ENCODE results near the gene DLGAP4. TPM values are rescaled to one million over a fixed set of nuclear protein-coding genes. Genes with fewer than 3 reads are reported as not detected.

DLGAP4 gene
- total and polyA plus RNA-seq, 9 of the 15 experiments (the other 6 are each of a cell fraction or from before 2014, with no cell fraction given) = 0.31 to 34.1 (median 4.5) TPM

- TF ChIP-seq, protein P1, sequence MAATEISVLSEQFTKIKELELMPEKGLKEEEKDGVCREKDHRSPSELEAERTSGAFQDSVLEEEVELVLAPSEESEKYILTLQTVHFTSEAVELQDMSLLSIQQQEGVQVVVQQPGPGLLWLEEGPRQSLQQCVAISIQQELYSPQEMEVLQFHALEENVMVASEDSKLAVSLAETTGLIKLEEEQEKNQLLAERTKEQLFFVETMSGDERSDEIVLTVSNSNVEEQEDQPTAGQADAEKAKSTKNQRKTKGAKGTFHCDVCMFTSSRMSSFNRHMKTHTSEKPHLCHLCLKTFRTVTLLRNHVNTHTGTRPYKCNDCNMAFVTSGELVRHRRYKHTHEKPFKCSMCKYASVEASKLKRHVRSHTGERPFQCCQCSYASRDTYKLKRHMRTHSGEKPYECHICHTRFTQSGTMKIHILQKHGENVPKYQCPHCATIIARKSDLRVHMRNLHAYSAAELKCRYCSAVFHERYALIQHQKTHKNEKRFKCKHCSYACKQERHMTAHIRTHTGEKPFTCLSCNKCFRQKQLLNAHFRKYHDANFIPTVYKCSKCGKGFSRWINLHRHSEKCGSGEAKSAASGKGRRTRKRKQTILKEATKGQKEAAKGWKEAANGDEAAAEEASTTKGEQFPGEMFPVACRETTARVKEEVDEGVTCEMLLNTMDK (IDR thresholded peaks at IDR 0.05; ENCODE audit: borderline replicate concordance, insufficient read depth, low read depth, low read length, poor library complexity, severe bottlenecking) = peak; percentile 68
- TF ChIP-seq, protein P2, sequence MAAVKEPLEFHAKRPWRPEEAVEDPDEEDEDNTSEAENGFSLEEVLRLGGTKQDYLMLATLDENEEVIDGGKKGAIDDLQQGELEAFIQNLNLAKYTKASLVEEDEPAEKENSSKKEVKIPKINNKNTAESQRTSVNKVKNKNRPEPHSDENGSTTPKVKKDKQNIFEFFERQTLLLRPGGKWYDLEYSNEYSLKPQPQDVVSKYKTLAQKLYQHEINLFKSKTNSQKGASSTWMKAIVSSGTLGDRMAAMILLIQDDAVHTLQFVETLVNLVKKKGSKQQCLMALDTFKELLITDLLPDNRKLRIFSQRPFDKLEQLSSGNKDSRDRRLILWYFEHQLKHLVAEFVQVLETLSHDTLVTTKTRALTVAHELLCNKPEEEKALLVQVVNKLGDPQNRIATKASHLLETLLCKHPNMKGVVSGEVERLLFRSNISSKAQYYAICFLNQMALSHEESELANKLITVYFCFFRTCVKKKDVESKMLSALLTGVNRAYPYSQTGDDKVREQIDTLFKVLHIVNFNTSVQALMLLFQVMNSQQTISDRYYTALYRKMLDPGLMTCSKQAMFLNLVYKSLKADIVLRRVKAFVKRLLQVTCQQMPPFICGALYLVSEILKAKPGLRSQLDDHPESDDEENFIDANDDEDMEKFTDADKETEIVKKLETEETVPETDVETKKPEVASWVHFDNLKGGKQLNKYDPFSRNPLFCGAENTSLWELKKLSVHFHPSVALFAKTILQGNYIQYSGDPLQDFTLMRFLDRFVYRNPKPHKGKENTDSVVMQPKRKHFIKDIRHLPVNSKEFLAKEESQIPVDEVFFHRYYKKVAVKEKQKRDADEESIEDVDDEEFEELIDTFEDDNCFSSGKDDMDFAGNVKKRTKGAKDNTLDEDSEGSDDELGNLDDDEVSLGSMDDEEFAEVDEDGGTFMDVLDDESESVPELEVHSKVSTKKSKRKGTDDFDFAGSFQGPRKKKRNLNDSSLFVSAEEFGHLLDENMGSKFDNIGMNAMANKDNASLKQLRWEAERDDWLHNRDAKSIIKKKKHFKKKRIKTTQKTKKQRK (IDR thresholded peaks at IDR 0.05; ENCODE audit: borderline replicate concordance, low read depth, low read length) = no peak
- TF ChIP-seq RCOR1 (IDR thresholded peaks at IDR 0.05; ENCODE audit: borderline replicate concordance in 1 of 2, low read depth in 2 of 2, low read length in 2 of 2) = 0 out of 4 replicates have a peak, but pooled peaks of 1 of the 2 experiments have one; percentile 13
- peak; percentile 61; the same call in 1 of the 2 replicates for TF ChIP-seq ZBTB7A (IDR thresholded peaks at IDR 0.05; ENCODE audit: borderline replicate concordance, control insufficient read depth, low read depth, low read length)
- TF ChIP-seq L3MBTL2 (IDR thresholded peaks at IDR 0.05) = no peak
- TF ChIP-seq MYNN (IDR thresholded peaks at IDR 0.05) = no peak
- no peak for TF ChIP-seq MYNN (CRISPR knock-in tag; IDR thresholded peaks at IDR 0.05)
- no peak for TF ChIP-seq HNRNPL (IDR thresholded peaks at IDR 0.05; ENCODE audit: low read depth, low read length)
- TF ChIP-seq SAFB2 (IDR thresholded peaks at IDR 0.05; ENCODE audit: borderline replicate concordance, low read depth, low read length, severe bottlenecking) = no peak
- no peak for TF ChIP-seq ETV1 (tag; conservative IDR thresholded peaks at IDR 0.05; ENCODE audit: low read depth)
- no peak for TF ChIP-seq NBN (IDR thresholded peaks at IDR 0.05; ENCODE audit: low read depth)
- no peak for TF ChIP-seq ZBTB12 (CRISPR knock-in tag; IDR thresholded peaks at IDR 0.05)
- TF ChIP-seq SMC3 (conservative IDR thresholded peaks at IDR 0.05; ENCODE audit: insufficient read depth, low read depth, low read length) = 0 out of 2 replicates have a peak, but pooled peaks have one; percentile 6
- no peak for TF ChIP-seq SMAD3 (CRISPR knock-in tag; conservative IDR thresholded peaks at IDR 0.05)
- no peak for TF ChIP-seq ZNF583 (CRISPR knock-in tag; IDR thresholded peaks at IDR 0.05)
- TF ChIP-seq ZNF778 (CRISPR knock-in tag; IDR thresholded peaks at IDR 0.05) = no peak
- TF ChIP-seq LEF1 (IDR thresholded peaks at IDR 0.05) = no peak
- no peak for TF ChIP-seq ZNF354B (CRISPR knock-in tag; IDR thresholded peaks at IDR 0.05)
- TF ChIP-seq CC2D1A (IDR thresholded peaks at IDR 0.05) = no peak
- no peak for TF ChIP-seq E2F5 (CRISPR knock-in tag; IDR thresholded peaks at IDR 0.05)
- TF ChIP-seq ZFPM2 (CRISPR knock-in tag; IDR thresholded peaks at IDR 0.05) = no peak
Observed at GRCh38 chr20:36541768-36542488, 235.8 kb downstream of the DLGAP4 start (continued).

Data from K562 (cell line).